PFSK-1 (cell line): Measurements from ENCODE around the gene ACTN1.

Experiments used
- FOXP2 ChIP-seq: optimal IDR thresholded peaks from 2 replicates; pipeline ENCODE3; 2011; ENCODE audit warnings: borderline replicate concordance, control low read depth, inconsistent platforms; ENCODE audit not compliant: insufficient read depth; ENCODE audit errors: extremely low read length, extremely low read depth
- POLR2AphosphoS5 ChIP-seq: IDR thresholded peaks from 2 replicates; pipeline ENCODE4 v1.6.1; 2012; ENCODE audit warnings: low read depth, mild to moderate bottlenecking, control low read depth, low read length, moderate library complexity
- REST ChIP-seq, 2 experiments: IDR thresholded peaks; 2 replicates each; pipeline versions ENCODE4 v1.6.1 to v1.8.0; 2011 to 2012; ENCODE audit warnings: low read depth in 2 of 2, low read length in 2 of 2, control low read depth in 1 of 2, inconsistent platforms in 1 of 2, mild to moderate bottlenecking in 1 of 2, moderate library complexity in 1 of 2; ENCODE audit not compliant: insufficient read depth in 1 of 2
- SIN3A ChIP-seq: IDR thresholded peaks from 2 replicates; pipeline ENCODE4 v1.6.1; 2012; ENCODE audit warnings: mild to moderate bottlenecking, low read length, moderate library complexity, borderline replicate concordance; ENCODE audit not compliant: insufficient read depth
- TAF1 ChIP-seq: IDR thresholded peaks from 2 replicates; pipeline ENCODE4 v1.6.1; 2012; ENCODE audit warnings: low read length, control low read depth, borderline replicate concordance; ENCODE audit not compliant: insufficient read depth

ACTN1 gene

GRCh38 chr14:68921666-68922065, 57.4 kb downstream of the ACTN1 start:
- TF ChIP-seq TAF1 (no peak), FOXP2 (no peak), SIN3A (no peak), REST (IDR thresholded peaks at IDR 0.05; ENCODE audit: insufficient read depth in 1 of 2, low read depth in 2 of 2, low read length in 2 of 2) (no peak), POLR2AphosphoS5 (no peak)

- TF ChIP-seq REST (IDR thresholded peaks at IDR 0.05; ENCODE audit: insufficient read depth in 1 of 2, low read depth in 2 of 2, low read length in 2 of 2) (no peak), FOXP2 (no peak)
Measured at GRCh38 chr14:68921049-68921448, 58.1 kb downstream of the ACTN1 start.

DNA sequence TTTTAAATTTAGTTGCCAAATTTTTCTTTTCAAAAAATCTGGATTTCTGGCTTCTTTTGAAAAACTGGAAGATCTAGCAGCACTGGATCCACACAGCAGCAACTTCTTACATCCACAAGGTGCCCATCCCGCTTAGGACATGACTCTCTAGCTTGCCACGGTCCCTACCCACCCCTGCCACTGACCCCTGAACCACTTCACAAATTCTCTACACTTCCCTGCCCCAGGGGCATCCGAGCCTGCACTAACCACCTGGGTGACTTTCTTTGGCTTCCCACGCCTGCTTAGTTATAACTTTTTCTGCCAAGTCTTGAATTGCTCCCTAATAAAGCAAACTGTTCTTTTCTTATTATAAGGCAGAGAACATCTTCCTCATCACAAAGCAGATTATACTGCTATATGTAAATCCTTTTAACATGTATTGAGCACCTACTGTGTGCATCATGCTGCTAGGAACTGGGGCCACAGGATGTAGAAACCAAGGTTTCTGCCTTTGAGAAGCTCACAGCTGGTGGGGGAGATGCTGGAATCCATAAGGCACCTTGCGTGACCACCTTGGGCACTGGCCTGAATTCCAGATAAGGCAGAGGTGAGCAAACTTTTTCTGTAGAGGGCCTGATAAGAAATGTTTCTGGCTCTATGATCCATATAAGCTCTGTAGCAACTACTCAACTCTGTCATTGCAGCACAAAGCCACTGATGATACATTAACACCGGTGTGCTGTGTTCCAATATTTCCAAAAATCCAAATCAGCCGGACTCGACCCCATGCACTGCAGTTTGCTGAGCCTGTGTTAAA, 59.8 kb downstream of the ACTN1 start:
- TF ChIP-seq SIN3A, result no peak
- no peak for TF ChIP-seq TAF1

- TF ChIP-seq REST (IDR thresholded peaks at IDR 0.05; ENCODE audit: insufficient read depth in 1 of 2, low read depth in 2 of 2, low read length in 2 of 2) (no peak), FOXP2 (no peak), POLR2AphosphoS5 (no peak), SIN3A (no peak), TAF1 (no peak)
Measured at GRCh38 chr14:68918612-68919011, 60.5 kb downstream of the ACTN1 start.

- TF ChIP-seq REST (IDR thresholded peaks at IDR 0.05; ENCODE audit: insufficient read depth in 1 of 2, low read depth in 2 of 2, low read length in 2 of 2) (no peak), POLR2AphosphoS5 (no peak), TAF1 (no peak), FOXP2 (no peak), SIN3A (no peak)
Measured at GRCh38 chr14:68916358-68916941, 62.7 kb downstream of the ACTN1 start.
